Measurements from ENCODE around the gene PIK3R6.

- TF ChIP-seq CTCF (IDR thresholded peaks at IDR 0.05) (no peak), POLR2A (IDR thresholded peaks at IDR 0.05) (no peak)
Measured at GRCh38 chr17:8753976-8754440, 113.5 kb downstream of the PIK3R6 start.

Data from testis (tissue), 2 donors.